ENCODE results near the gene CACTIN.
A peak's percentile ranks its signal among the peaks of the same experiment; 100 is the strongest.
"Not testable (repeated sequence)": the region's sequence is repeated elsewhere in the genome, so short reads cannot be mapped to it uniquely, and the experiment has no call there.

The CACTIN gene

DNA sequence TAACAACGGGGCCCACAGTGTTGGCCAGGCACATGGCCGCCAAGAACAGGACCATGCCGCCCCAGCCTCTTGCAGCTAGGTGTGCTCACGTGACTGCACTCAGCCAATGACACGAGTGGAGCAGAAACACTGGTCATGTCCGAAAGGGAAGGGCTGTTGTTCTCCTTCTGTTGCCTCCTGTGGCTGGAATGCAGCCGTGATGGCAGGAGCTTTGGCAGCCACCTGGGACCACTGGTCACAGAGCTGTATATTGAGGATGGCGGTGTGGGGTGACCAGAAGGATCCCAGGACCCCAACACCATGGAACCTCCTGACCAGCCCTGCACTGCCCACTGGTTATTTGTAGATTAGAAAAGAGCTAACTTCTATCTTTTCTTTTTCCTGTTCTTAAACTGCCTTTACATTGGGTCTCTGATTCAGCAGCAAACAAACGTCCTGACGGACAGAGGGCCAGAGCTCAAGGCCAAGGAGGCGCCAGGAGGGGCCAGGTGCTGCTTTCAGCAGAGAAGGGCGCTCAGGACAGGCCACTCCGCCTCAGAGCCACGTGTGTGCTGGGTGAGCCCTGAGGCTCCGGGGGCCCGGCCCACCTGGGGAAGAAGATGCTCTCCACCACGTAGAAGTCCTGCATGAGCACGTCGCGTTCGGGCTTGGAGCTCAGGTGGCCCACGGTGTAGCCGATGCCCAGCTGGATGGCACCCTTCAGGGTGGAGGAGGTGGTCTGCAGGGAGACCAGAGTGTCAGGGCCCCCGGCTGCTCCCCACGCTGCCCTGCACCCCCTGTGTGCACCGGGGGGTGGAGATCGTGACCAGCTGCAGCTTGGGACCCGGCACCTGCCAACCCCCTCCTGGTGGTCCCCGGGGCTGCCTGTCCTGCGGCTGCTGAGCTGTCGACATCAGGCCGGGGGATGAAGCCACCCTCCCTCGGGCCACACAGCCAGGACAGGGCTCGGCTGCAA is 35.0 kb upstream of the CACTIN start:
- no peak for DNase-seq

GRCh38 chr19:3660493-3661219 is 34.1 kb upstream of the CACTIN start:
- no peak for DNase-seq

DNA sequence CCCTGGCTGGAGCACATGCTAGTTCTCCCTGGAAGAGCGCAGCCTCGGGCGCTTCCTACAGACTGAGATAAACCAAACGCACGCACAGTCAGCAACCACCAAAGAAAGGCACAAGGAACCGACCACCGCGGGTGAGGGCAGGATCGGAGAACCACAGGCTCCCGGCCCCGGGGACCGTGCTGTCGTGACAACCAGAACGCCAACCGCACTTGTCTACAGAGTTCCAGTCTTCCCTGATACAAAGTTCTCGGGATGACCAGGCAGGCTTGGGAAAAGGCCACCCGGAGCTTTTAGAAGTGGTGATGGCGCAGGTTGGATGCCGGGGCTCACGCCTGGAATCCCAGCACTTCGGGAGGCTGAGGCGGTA is 33.1 kb upstream of the CACTIN start:
- no peak for DNase-seq

DNA sequence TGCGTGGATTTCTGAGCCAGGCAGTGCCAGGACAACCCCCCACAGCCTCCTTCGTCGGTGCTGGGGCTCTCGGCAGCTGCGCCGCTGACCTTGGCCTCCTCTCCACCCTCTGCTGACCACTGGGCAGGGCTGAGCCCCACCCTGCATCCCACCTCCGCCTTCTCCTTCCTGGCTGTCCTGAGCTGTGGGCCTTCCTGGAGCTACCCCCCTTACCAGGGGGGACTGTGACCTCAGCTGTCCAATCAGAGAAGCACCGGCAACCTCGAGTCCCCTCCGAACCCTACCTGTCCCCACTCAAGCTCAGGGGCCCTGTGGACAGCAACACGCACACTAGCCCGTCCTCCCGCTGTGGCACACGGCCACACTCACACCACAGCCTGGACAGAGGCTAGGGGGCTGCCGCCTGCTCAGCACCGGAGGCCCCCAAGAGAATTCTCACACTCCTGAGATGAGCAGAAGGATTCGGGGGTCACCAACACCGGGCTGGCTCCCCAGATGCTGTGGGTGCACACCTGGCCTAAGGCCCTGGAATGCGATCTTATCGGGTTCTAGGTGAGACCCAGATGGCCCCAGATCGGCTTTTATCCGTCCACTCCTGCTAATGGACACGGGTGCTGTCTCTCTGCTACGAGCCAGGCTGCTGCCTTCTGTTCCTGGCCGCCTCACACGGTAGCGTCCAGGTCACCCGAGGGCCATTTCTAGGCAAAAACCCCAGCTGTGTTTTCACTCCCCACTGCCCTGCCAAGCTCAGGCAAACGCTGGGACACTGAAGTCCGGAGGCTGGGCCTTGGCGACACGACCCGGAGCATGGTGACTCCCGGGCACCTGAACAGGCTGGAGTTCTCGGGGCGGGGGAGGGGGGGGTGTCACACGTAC is 32.5 kb upstream of the CACTIN start:
- DNase-seq, result no peak

DNA sequence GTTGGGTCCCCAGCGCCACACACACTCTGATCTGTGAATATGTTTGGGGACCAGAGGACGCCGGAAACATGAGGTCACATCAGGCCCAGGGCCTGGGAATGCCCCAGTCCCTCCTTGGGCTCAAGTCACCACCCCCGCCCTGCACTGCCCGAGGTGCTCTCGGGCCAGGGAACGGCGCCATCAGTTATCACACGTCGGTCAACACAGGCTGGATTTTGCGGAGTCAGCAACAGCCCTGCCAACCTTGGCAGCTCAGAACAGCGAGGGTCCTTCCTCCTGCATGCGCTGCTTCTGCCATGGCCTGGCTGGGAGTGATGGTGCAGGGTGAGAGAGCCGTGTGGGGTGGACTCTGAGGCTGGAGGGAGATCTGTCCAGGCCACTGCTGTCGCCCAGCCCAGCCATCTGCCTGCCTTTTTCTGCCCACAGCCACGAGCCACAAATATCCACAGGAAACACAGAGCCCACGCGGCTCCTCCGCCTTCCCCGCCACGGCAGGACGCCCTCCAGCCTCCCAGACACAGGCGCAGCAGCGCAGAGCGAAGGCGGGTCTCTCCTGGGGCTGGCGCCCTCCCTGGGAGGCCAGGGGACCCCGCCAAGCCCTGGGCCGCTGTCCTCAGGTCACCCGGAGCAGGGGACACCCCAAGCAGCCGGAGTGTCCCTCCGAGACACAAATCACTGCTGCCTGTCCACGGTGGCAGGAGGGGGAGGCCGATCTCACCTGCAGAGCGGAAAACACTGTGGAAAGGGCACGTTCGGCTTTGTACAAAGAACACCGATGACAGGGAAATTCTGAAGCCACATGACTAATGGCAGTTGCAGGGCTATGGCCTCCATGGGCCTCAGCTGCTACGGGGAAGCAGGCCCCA is 31.6 kb upstream of the CACTIN start:
- peak; percentile 74 to 89 for DNase-seq

DNA sequence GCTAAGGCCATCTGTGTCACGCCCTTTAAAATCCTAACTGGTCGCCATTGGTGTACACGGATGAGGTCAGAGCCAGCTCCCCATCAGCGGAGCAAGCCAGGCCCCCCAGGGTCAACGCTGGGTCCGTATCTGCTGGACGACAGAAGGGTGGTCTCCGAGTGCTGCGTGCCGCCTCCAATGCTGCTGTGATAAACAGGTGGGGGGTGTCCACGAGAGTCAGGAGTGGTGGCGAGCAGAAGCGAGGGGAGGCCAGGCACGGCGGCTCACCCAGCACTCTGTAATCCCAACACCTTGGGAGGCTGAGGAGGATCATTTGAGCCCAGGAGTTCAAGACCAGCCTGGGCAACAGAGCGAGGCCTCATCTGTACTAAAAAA is 30.8 kb upstream of the CACTIN start:
- no peak for DNase-seq

DNA sequence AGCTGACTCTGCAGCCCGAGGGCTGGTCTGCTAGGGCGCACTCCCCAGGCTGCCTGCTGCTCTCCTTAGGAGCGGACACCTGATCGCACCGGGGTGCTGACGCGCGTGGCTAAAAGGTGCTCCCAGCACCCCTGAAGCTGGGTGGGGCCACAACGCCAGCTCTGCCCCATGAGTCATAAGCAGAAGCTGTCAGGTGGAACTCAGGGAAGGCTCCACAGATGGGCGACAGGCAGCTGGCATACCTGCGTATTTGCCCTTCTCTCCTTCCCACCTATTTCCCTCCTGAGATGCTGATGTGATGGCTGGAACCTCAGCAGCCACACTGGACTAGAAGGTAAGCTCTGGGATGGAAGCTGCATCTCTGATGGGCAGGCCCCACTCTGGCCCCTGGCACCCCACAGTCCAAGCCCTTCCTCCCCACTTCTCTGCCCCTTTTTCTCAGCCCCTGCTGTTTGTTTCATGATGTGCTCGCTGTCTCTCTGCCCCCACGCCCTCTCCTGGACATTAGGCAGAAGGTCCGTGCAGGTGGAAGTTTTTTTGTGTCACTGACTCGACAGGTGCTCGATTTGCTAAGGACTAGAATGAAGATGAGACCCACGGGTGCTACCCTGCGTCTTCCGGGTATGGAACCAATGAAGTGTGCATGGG is 30.3 kb upstream of the CACTIN start:
- no peak for DNase-seq

- DNase-seq, result no peak
Observed at GRCh38 chr19:3656073-3656746, 29.6 kb upstream of the CACTIN start.

DNA sequence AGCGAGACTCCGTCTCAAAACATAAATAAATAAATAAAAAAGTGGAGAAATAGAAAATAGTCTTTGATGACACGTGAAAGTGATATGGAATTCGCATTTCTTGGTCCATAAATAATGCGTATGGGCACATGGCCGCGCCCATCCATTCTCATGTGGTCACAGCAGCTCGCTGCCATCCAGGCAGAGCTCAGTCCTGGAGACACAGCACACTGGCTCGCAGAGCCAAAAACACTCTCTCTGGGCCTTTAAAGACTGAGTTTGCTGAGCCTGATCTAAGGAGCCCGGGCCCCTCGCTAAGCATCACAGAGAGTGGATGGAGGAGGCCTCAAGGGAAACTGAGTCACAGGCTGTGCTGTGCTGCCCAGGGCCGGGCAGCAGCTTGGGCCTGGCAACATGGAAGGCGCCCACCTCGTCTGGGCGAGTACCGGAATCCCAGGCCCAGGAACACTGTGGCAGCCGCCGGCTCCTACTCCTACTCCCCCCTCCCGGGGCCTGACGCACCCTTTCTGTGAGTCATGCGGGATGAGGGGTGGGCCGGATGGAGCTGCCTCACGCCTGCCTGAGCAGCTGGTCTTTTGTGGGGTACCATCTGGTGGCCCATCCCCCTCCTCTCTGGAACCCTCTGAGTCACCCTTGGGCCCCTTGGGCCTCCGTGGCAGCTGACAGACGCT is 28.9 kb upstream of the CACTIN start:
- DNase-seq, result no peak

DNA sequence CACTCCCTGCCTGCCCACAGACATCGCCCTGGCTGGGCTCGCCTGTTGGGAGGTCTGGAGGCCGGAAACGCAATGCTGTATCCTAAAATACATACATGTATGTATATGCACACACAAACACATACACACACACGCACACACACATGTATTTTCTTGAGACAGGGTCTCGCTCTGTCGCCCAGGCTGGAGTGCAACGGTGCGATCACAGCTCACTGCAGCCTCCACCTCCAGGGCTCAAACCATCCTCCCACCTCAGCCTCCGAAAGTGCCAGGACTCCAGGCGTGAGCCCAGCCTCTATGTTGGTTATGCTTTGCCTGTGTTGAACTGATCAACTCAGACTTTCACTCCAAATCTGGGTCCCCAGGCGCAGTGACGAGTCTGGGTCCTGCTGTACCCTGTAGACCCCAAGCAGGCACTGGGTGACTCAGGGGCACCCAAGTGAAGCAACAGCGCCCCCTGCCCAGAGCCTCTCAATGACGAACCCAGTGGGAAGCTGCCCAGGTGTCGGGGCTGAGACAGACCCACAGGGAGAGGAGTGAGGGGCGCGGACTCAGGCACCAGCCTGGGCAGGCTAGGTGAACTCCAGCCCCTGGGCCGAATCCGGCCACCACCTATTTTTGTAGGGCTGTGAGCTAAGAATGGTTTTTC is 27.4 kb upstream of the CACTIN start:
- no peak for DNase-seq

GRCh38 chr19:3653081-3653795 is 26.6 kb upstream of the CACTIN start:
- DNase-seq, result no peak

GRCh38 chr19:3652422-3652821 is 25.8 kb upstream of the CACTIN start:
- no peak for DNase-seq

DNA sequence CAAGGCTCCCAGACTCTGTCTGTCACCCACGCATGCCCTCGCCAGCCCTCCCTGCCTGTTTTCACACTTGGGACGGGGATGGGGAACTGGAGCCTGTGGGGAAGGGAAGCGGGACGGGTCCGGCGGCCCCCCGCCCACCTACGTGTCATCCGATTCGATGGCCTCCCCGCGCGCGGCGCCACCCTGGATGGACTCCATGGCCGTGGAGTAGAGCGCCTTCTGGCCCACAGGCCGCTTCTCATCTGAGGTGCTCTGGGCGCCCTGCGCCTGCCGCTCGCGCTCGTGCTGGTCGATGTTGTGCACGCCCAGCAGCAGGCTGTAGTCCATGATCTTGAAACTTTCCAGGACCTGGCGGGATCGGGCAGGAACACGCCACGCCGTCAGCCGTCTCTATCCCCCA is 25.1 kb upstream of the CACTIN start:
- no peak for DNase-seq

DNA sequence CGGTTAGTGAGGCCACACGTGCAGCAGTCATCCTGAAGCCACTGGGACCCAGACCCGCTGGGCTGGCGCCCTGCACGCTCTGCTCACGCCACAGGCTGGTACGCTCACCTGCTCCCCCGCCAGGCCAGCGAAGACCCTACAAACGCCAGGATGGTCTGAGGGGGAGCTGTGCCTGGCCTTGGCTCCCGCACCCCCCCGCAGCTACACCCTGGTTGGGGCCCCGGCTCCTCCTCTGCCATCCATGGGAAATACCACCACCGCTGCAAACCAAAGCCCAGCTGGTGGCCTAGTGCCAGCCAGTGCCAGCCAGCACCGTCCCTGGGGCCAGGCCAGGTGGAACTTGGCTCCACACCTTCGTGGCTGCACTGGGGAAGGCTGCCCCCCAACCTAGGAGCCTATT is 23.3 kb upstream of the CACTIN start:
- DNase-seq, result no peak

GRCh38 chr19:3648037-3648905 is 21.7 kb upstream of the CACTIN start:
- no peak for DNase-seq

- not testable (repeated sequence) for DNase-seq
Observed at GRCh38 chr19:3647102-3647501, 20.5 kb upstream of the CACTIN start.

DNA sequence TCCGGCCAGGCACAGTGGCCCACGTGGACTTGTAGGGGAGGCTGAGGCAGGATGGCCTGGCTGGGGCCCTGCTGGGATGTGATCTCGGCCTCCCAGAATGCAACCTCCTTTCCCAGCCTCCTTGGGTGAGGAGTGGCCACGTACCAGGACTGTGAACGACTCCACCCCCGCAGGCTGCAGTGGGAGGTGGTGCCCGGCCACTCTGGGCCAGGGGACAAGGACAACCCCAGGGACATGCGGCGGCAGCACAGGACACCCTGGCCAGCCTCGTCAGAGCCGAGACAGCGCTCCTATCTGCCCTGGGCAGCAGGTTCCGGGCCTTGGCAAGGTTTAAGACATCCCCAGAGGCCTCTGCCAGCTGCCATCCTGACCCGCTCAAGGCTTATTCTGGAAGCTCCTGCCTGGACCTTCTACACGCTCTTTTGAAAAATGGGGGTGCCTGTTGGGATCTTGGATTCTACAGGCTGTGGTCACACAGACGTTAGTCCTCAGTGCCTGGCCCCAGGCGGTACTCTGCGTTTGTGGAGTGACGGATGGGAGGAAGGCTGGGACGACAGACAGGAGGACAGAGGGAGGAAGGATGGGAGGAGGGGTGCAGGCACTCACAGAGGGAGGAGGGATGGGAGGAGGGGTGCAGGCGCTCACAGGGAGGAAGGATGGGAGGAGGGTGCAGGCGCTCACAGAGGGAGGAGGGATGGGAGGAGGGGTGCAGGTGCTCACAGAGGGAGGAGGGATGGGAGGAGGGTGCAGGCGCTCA is 19.9 kb upstream of the CACTIN start:
- DNase-seq, result no peak

Measured in cerebellar nuclear complex (tissue), 1 donor.